ENCODE results near the gene PGAP3.
"Not testable (repeated sequence)": the region's sequence is repeated elsewhere in the genome, so short reads cannot be mapped to it uniquely, and the experiment has no call there.

The PGAP3 gene

GRCh38 chr17:39714234-39714633, 26.4 kb upstream of the PGAP3 start:
- DNase-seq, result no peak

- DNase-seq, result no peak
These were observed 24.0 kb upstream of the PGAP3 start for GRCh38 chr17:39711851-39712250.

DNA sequence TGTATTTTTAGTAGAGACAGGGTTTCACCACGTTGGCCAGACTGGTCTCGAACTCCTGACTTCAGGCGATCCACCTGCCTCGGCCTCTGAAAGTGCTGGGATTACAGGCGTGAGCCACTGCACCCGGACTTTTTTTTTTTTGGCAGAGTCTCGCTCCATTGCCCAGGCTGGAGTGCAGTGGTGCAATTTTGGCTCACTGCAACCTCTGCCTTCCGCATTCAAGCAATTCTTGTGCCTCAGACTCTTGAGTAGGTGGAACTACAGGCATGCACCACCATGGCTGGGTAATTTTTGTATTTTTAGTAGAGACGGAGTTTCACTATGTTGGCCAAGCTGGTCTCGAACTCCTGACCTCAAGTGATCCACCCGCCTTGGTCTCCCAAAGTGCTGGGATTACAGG, 23.2 kb upstream of the PGAP3 start:
- not testable (repeated sequence) for DNase-seq

DNA sequence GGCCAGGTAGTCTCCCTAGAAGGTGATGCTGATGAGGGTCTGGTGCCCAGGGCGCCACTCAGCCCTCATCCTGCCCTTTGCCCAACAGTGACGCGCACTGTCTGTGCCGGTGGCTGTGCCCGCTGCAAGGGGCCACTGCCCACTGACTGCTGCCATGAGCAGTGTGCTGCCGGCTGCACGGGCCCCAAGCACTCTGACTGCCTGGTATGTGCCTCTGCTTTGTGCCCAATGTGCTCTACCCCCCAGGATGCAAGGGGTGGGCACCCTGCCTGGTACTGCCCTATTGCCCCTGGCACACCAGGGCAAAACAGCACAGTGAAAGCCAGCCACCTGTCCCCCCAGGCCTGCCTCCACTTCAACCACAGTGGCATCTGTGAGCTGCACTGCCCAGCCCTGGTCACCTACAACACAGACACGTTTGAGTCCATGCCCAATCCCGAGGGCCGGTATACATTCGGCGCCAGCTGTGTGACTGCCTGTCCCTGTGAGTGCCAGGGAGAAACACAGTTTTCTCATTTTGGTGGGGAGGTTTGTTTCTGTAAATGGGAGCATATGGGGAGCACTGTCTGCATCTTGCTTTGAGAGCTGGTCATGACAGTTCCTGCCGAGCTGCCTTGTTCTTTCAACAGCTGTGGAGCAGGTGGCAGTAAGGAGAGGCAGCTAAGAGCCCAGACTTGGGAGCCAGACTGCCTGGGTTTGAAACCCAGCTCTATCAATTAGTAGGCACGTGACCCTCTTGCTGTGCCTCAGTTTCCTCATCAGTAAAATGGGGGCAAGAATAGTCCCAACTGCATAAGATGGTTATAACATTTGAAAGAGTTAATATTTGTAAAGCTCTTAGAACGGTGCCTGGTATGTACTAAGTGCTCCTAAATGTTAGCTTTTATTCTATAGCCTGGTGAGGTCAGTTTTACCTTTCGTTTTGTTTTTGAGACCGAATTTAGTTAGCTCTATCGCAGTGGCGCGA, 22.4 kb upstream of the PGAP3 start:
- DNase-seq, result no peak

DNA sequence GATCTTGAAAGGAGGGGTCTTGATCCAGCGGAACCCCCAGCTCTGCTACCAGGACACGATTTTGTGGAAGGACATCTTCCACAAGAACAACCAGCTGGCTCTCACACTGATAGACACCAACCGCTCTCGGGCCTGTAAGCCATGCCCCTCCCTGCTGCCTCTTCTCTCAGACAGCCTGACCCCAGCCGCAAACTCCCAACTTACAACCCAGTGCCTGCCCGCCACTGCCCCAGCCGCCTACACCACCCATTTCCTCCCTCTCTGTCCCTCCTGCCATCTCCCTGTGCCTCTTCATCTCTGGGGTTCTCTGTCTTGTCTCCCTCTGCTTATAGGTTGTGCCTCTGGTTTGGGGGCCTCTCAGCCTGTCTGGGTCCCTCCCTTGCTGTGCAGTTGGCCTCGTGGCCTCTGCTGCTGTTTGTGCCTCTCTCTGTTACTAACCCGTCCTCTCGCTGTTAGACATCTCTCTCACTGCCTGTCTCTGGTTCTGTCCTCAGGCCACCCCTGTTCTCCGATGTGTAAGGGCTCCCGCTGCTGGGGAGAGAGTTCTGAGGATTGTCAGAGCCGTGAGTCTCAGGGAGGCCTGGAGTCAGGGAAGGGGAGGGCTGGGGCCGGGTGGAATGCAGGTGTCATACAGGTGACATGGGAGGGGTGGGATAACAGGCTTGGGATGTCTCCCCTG, 21.6 kb upstream of the PGAP3 start:
- DNase-seq, result no peak

DNA sequence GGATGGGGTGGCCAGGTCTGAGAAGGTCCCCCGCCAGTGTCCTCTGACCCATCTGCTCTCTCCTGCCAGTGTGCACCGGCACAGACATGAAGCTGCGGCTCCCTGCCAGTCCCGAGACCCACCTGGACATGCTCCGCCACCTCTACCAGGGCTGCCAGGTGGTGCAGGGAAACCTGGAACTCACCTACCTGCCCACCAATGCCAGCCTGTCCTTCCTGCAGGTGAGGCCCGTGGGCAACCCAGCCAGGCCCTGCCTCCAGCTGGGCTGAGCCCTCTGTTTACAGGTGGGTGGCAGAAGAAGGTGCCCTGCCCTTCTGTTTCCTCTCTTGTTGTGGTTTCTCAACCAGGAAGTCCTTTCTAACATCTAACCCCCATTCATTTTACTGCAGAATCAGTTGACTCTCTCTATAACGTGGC, 19.1 kb upstream of the PGAP3 start:
- no peak for DNase-seq

DNA sequence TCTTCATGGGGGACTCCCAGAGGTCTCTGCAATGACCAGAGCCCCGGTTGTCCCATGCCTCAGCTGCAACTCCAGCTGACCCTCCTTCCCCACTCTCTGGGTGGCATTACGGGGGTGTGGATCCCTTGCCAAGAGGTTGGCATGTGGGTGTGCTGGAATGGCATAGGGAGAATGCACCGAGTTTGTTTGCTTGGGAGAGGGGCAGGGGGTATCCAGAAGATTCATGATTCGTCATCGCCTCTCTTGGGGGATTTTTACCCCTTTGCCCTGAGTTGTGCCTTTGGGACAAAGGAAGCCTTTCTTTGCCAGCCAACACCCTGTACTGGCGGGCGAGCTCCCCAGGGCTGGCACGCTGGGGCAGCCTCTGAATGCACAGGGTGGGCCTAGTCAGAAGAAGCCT, 18.5 kb upstream of the PGAP3 start:
- no peak for DNase-seq

DNA sequence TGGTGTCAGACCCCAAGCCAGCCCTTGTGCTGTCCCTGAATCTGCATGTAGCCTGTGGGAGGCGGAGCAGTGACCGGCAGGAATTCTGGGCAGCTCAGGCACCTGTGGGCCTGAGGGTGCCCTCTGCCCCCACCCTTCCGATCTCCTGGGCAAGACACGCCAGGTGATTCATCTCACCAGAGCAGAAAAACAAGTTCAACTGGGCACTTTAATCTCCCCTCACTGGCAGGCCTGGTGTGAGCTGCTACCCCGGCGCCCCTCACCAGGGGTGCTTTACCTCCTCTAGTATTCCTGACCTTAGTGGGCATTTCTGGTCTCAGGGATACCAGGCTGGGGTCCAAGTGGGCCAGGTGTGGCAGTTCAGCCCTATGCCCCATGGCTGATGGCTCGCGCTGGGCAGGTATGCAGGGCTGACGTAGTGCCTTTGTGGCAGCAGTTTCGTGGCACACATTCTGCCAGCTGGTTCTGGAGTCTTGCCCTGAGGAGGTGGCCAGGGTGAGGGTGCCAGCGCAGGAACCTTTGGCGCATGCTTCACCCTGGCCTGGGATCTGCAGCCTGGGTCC, 18.0 kb upstream of the PGAP3 start:
- DNase-seq, result no peak

- DNase-seq, result no peak
These were observed 17.1 kb upstream of the PGAP3 start for GRCh38 chr17:39704821-39705551.

- no peak for DNase-seq
These were observed 16.1 kb upstream of the PGAP3 start for GRCh38 chr17:39703913-39704312.

GRCh38 chr17:39702901-39703893, 15.3 kb upstream of the PGAP3 start:
- no peak for DNase-seq

- DNase-seq, result no peak
These were observed 14.0 kb upstream of the PGAP3 start for GRCh38 chr17:39701784-39702422.

- DNase-seq, result no peak
These were observed 13.3 kb upstream of the PGAP3 start for GRCh38 chr17:39701012-39701783.

- no peak for DNase-seq
These were observed 12.5 kb upstream of the PGAP3 start for GRCh38 chr17:39700148-39700987.

GRCh38 chr17:39699818-39700147, 11.9 kb upstream of the PGAP3 start, which contains the start of gene ERBB2:
Gene ERBB2, plus strand, starts transcription at chr17:39700064. Its CDS starts 175 bp downstream, at chr17:39700239.
- DNase-seq, result no peak

DNA sequence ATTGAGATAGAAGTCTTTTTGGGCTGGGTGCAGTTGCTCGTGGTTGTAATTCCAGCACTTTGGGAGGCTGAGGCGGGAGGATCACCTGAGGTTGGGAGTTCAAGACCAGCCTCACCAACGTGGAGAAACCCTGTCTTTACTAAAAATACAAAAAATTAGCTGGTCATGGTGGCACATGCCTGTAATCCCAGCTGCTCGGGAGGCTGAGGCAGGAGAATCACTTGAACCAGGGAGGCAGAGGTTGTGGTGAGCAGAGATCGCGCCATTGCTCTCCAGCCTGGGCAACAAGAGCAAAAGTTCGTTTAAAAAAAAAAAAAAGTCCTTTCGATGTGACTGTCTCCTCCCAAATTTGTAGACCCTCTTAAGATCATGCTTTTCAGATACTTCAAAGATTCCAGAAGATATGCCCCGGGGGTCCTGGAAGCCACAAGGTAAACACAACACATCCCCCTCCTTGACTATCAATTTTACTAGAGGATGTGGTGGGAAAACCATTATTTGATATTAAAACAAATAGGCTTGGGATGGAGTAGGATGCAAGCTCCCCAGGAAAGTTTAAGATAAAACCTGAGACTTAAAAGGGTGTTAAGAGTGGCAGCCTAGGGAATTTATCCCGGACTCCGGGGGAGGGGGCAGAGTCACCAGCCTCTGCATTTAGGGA, 11.4 kb upstream of the PGAP3 start:
- DNase-seq, result not testable (repeated sequence)

GRCh38 chr17:39697961-39698360, 10.1 kb upstream of the PGAP3 start:
- DNase-seq, result no peak

DNA sequence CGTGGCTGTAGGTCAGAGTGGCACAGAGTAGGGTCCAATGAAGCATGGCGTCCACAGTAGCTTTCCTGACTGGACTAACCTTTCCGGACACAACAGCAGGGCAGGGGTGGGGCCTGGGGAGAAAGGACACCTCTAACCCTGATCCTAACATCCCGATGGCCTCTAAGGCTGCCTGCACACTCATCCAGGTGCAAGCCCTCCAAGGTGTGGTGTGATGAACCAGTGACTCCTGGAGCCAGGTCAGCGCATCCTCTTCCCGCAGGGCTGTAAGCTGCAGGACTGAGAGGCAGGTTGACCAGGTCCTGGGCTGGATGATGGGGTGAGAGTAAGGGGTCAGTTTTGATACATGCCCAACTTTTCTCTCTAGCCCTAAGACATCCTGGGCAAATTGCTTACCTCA, 8.9 kb upstream of the PGAP3 start:
- no peak for DNase-seq

- no peak for DNase-seq
These were observed 7.2 kb upstream of the PGAP3 start for GRCh38 chr17:39695089-39695474.
